Vagina (tissue), 2 donors: ENCODE data around the gene CEACAM3.

Source experiments
- CTCF ChIP-seq, 3 experiments: fragments of 450-650 bp in 2 of 3; fragments of 200-600 bp in 1 of 3; sonication (generic) in 1 of 3; IDR thresholded peaks; one replicate each; pipeline ENCODE4 v1.5.1; 2017 to 2019; ENCODE audit warnings: antibody characterized with exemption in 3 of 3, mild to moderate bottlenecking in 2 of 3, moderate library complexity in 2 of 3
- POLR2A ChIP-seq, 2 donors: fragments of 450-650 bp; IDR thresholded peaks; one replicate each; pipeline ENCODE4 v1.6.1; 2017; ENCODE audit warnings: antibody characterized with exemption in 2 of 2, mild to moderate bottlenecking in 2 of 2, moderate library complexity in 2 of 2
- POLR2AphosphoS5 ChIP-seq, 2 donors: sonication (generic); formaldehyde crosslinking; IDR thresholded peaks; one replicate each; pipeline ENCODE4 v1.9.0; 2017; ENCODE audit warnings: antibody characterized with exemption in 2 of 2, mild to moderate bottlenecking in 2 of 2, low read depth in 1 of 2; ENCODE audit not compliant: insufficient read depth in 1 of 2

GRCh38 chr19:41784312-41784711, 12.1 kb upstream of the CEACAM3 start:
- TF ChIP-seq CTCF (IDR thresholded peaks at IDR 0.05), result no peak
- no peak for TF ChIP-seq POLR2A (IDR thresholded peaks at IDR 0.05)
- TF ChIP-seq POLR2AphosphoS5 (IDR thresholded peaks at IDR 0.05; ENCODE audit: insufficient read depth in 1 of 2, low read depth in 1 of 2), result no peak
